ENCODE measurements around the gene DNAJB1. TPM values are rescaled to one million over a fixed set of nuclear protein-coding genes. Genes with fewer than 3 reads are reported as not detected.

DNAJB1 gene
- total and polyA plus RNA-seq, 2 of the 13 experiments (the other 11 are each of a cell fraction or from before 2014, with no cell fraction given) = 87.5 to 97.3 TPM

GRCh38 chr19:14496029-14496833 is 22.0 kb downstream of the DNAJB1 start, which contains the start of gene GIPC1 (continued):
- TF ChIP-seq ZNF530 (CRISPR knock-in tag; IDR thresholded peaks at IDR 0.05; ENCODE audit: low read depth) = no peak
- TF ChIP-seq GABPA (IDR thresholded peaks at IDR 0.05; ENCODE audit: low read depth, low read length) = no peak
- 0 out of 2 replicates have a peak, but pooled peaks have one; percentile 3 for TF ChIP-seq GABPA (CRISPR knock-in tag; IDR thresholded peaks at IDR 0.05; ENCODE audit: low read depth)
- TF ChIP-seq NONO (IDR thresholded peaks at IDR 0.05) = no peak
- TF ChIP-seq NONO (CRISPR knock-in tag; conservative IDR thresholded peaks at IDR 0.05) = peak; percentile 91
- no peak for TF ChIP-seq MLLT10 (CRISPR knock-in tag; IDR thresholded peaks at IDR 0.05)
- peak; percentile 31; the same call in 1 of the 2 replicates for TF ChIP-seq MTA1 (CRISPR knock-in tag; IDR thresholded peaks at IDR 0.05; ENCODE audit: borderline replicate concordance)
- TF ChIP-seq ZBTB10 (CRISPR knock-in tag; IDR thresholded peaks at IDR 0.05; ENCODE audit: borderline replicate concordance) = no peak
- TF ChIP-seq HCFC1 (IDR thresholded peaks at IDR 0.05; ENCODE audit: low read depth, low read length) = no peak
- TF ChIP-seq RXRB (CRISPR knock-in tag; IDR thresholded peaks at IDR 0.05; ENCODE audit: borderline replicate concordance) = peak; percentile 64; the same call in 1 of the 2 replicates
- peak; percentile 85 for TF ChIP-seq GABPB1 (CRISPR knock-in tag; IDR thresholded peaks at IDR 0.05)
- TF ChIP-seq FOXA3 (CRISPR knock-in tag; IDR thresholded peaks at IDR 0.05) = peak; percentile 50; the same call in 1 of the 2 replicates
- no peak for TF ChIP-seq FOXP1 (IDR thresholded peaks at IDR 0.05)
- TF ChIP-seq FOXP1 (CRISPR knock-in tag; IDR thresholded peaks at IDR 0.05) = peak; percentile 17; the same call in 1 of the 2 replicates
- peak; percentile 35; the same call in 1 of the 2 replicates for TF ChIP-seq HDAC2 (CRISPR knock-in tag; IDR thresholded peaks at IDR 0.05)
- TF ChIP-seq ZNF34 (CRISPR knock-in tag; IDR thresholded peaks at IDR 0.05; ENCODE audit: borderline replicate concordance) = 0 out of 2 replicates have a peak, but pooled peaks have one; percentile 38
- TF ChIP-seq FOXJ3 (CRISPR knock-in tag; IDR thresholded peaks at IDR 0.05; ENCODE audit: borderline replicate concordance) = no peak
- peak; percentile 31; the same call in 1 of the 2 replicates for TF ChIP-seq HMG20A (CRISPR knock-in tag; IDR thresholded peaks at IDR 0.05; ENCODE audit: borderline replicate concordance)
- no peak; the same call in 1 of the 2 replicates for TF ChIP-seq ZFP62 (CRISPR knock-in tag; IDR thresholded peaks at IDR 0.05)
- peak; percentile 79 for TF ChIP-seq MNT (IDR thresholded peaks at IDR 0.05)
- TF ChIP-seq PBX2 (CRISPR knock-in tag; IDR thresholded peaks at IDR 0.05) = peak; percentile 62
- no peak for TF ChIP-seq POLR2AphosphoS5 (IDR thresholded peaks at IDR 0.05; ENCODE audit: low read depth, low read length)
- TF ChIP-seq POGZ (CRISPR knock-in tag; IDR thresholded peaks at IDR 0.05) = peak; percentile 91
- no peak for TF ChIP-seq ZNF619 (CRISPR knock-in tag; IDR thresholded peaks at IDR 0.05)
- peak; percentile 80; the same call in 1 of the 2 replicates for TF ChIP-seq HBP1 (CRISPR knock-in tag; IDR thresholded peaks at IDR 0.05; ENCODE audit: low read depth)
